CD4-positive, alpha-beta T cell treated with Interleukin-6 for 4 hours (primary cell): ENCODE data around the gene RNF182.
A peak's percentile ranks its signal among the peaks of the same experiment; 100 is the strongest.
"Not testable (repeated sequence)": the region's sequence is repeated elsewhere in the genome, so short reads cannot be mapped to it uniquely, and the experiment has no call there.

ENCODE experiments used
- DNase-seq: peaks from one replicate; pipeline ENCODE4 v3.0.0-alpha.2; 2020; ENCODE audit warnings: mixed read lengths

Gene RNF182

DNA sequence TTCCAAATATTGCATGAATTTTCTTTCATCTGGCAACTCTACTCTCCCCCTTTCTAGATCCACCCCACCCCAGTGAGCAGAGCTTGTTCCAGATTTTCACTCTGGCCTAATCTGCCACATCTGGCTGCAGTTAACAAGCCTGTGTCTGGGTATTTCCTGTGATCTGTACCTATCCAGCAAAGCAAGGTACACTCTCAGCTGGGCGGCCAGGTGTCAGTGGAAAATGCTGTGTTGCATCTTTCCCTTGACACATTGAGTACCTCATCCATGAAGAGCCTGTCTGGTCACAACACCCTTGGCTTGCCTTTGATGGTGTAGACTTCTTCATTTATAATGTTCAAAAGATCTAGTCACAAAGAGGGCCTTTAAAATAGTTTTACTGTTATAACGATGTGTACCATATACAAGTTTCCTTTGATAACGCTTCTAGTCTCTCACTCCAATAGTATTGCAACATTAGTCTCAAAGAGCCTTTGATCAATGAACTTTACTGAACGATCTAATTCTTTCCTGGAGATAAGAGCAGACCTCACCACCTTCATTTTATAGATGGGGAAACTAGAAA, 6.0 kb upstream of the RNF182 start:
- DNase-seq = no peak

DNA sequence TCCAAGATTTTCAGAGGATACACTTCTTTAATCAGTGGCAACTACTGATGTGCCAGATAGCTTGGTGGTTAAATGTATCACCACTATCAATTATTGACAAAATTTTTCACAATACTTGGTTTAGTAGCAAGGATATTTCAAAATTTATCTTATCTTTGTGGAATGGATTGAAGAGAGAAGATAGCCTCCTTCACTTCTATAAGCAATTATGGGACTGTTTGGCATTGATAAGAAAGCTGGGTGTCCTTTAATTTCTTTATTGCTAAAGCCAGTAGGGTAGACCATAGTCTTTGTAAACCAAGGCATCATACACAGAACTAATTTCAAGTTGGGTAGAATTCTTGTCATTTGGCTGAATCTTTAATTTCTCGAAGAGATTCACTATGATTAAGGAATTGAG, 4.9 kb upstream of the RNF182 start:
- DNase-seq = no peak

DNA sequence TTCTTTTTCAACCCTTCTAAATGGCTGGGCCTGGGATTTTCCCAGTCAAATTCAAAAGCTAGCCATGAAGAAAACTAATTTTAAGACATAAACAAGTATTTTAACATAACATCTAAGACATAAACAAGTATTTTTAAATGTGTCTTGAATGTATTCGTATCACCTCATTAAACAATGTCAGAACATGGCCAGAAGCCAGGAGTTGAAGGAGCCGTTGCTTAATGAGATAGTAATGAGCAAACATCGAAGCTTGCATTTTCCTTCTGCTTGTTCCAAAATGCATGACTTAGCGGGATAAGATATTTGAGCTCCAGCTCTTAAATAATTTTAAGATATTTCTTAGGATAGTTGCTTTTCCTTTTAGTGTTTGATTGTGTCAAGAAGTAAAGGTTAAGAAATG, 4.2 kb upstream of the RNF182 start:
- DNase-seq = no peak

DNA sequence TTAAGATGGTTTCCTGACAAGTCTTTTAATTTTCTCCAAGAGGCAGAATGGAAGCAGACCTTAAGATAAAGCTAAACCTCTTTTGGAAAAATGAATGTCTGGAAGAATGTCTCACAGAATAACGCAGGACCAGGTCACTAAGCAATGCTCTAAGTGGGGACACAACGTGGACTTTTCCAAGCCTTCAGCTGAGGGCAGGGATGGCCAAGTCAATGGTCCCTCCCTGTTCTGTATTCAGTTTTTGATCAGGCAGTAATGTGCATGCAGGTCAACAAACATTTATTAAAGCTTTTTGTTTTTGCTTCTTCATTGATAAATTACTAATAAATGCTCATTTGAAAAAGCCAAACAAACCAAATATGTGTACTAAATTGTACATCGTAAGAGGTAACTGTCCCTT, 2.0 kb upstream of the RNF182 start:
- DNase-seq = no peak

DNA sequence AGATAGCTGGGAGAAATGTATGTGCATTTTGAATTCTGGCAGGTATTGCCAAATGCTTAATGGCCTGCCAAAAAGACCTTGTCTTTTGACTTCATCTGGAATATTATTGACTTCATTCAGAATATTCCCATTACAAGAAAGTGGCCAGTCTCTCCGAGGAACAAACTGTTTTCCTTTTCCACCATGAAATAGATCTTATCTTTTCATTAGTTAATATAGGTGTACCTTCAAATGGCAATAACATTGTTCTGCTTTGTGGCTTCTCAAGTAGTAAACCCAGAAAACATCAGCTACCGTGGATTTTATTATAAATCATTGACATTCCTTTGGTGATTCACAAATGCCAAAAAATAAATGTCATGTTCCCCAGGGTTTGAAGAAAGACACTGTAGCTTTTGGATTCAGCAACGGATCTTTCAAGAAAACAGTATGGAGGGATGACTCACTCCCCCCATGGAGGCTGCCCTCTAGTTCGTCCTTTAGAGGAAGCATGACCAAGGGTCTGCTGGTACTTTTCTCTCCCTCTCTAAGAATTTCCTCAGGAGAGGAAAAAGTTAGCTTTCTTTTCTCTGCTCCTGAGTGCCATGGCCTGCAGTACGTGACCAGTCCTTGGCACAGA, 1.1 kb upstream of the RNF182 start:
- DNase-seq = no peak

DNA sequence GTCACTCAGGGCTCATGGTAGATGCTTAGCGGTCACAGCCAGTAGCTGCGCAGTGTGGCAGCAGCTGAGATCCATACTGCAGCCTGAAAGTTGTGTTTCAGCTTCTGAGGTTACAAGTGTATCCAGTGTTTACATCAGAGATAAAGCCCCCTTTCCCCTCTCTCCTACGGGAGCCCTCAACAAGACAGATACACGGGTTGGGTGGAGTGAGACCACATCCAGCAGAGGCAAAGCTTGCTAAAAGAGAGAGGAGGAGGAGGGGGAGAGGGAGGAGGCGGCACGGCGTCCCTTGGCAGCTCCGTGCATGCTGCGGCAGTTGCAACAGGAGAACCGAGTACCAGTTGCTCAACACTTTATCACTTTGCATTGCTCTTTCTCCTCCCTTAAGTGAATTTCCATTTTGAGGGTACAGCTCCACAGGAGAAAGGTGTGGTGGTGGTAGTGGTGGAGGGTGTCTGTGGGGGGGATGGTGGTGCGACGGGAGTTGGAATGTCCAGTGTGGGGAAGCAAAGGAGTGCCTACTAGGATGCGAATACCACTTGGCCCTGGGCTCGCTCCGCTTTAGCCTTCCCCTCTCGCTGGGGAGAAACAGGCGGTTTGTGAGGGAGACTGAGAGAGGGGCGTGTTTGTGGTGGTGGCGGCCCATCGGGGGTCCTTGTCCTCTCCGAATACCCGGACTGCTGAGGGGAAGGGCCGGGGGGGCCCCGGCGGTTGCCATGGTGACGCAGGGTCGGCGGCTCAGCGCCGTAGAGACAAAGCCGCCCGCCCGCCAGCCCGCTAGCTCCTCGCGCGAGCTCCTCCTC, 405 bp upstream of the RNF182 start:
- peak; percentile 51 for DNase-seq

DNA sequence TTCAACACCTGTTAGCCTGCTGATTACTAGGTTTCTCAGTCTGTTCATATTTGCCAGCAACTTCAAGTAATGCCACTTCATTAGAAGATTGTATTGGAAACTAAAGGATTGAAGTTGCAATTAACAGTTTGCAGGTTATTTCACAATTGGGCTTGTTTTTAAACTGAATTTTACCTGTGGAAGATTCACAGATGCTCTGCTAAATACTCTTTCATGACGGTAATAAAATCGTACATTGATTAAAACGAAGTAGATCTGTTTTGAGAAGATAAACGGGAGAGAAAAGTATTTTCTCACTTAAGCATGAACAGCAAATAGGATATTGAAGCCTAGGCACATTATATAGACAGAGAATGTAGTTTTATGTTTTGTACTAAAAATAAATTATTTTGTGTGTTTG, 1.6 kb downstream of the RNF182 start:
- DNase-seq = no peak

DNA sequence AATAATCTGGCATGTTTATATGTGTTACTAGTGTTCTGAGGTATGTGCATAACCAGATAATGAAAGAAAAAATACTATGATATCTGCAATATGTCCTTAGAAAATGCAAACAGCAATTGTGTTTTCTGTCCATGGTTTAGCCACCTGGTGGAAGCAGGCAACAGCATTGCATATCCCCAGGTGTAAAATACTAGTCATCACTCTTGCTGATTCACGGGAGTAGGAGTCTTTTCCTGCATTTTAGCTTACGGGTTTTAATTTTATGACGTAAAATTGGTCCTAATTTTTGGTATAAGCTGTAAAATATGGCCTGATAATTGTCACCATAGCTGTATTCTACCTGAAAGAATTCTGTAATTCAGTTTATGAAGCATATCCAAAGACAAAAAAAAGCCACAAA, 2.5 kb downstream of the RNF182 start:
- no peak for DNase-seq

DNA sequence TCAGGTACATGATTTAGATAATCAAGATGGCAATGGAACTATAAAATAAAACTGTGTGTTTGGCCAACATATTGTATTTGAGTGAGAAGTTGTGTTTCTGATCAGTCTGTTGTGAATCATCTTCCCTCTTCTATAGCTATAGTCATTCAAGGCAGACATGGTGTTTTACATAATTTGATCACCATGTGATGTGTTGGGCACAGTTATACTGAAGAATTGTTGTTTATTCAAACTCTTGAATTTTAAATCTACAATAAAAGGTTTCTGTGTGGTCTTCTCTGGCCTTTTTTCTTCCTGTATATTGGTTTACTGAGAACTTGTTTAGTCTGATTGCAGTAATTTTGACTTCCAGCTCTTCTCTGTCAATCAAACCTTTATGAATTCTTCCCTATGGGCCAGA, 4.4 kb downstream of the RNF182 start:
- DNase-seq = no peak

DNA sequence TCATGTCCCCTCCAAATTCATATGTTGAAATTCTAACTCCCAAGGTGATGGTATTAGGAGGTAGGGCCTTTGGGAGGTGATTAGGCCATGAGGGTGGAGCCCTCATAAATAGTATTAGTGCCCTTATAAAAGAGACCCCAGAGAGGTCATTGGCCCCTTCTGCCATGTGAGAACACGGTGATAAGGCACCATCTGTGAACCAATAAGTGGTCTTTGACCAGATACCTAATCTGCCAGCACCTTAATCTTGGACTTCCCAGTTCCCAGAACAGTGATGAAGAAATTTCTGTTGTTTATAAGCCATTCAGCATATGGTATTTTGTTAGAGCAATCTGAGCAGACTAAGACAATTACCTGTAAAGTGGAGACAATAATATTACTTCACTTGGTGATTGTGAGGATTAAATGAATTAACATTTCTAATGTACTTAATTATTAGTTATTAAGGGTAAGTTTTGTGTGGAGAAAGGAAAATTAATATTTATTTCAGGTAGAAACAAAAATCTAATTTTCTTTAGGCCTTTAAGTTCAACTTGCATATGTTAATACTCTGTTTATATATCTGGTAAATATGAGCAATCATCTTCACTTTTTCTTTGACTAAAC, 7.1 kb downstream of the RNF182 start:
- DNase-seq = no peak

DNA sequence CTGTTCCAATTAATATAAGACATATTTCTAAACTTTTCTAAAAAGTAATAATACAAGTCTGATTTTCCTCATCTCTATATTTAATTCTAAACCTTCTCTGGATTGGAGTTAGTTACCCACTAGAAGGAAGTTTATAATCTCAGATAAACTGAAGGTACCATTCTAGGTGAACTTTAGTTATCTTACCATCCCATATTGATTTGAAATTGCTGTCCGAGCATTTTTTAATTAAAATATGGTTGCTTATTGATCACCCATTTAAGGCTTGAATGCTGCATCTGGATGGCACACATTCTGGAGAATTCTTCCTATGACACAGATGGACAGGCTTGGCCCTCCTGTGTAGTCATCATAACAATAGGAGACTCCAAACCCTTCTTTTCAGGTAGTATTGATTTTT, 8.0 kb downstream of the RNF182 start:
- DNase-seq = no peak

DNA sequence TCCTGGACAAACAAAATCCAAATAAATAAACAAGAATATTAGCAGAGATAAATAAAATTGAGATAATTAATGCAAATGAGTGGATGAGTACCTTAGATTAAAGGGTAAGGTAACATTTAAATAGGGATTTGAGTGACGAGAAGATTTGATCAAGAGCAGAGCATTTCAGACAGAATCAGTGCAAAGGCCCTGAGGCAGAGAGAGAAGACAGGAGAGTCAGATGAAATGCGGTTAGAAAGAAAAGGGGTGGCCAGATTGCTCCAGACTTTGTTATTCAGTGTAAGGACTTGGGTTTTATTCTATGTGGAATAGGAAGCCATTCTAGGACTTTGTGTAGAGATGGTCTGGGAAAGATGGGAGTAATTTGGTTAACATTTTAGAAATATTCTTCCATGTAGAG, 10.0 kb downstream of the RNF182 start:
- DNase-seq = no peak

DNA sequence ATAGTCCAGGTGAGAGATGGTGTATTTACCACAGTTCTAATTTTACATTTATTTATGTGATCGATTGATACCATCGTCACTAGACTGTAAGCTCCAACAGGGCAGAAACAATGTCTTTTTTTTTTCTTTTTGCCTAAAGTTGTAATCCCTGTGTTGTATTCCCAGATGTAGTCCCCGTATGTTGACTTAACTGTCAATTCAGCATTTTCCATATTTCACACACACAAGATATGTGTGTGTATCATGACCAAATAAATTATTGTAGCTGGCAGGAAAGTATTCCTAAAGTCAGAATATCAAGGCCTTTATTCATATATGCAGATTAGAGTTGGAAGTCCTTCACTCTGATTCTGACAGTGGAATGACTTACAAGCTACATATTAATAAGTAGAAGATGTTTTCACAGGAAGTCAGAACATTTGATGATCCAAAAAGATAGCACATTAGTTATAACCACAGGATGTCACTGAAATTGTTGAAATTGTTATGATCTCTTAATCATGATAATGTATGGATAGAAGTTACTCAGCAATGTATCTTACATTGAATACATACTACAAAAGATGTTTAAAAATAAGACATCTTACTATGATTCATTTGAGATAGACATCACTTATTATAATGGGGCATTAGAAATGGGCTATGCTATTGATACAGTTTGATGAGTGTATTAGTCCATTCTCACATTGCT, 10.6 kb downstream of the RNF182 start:
- no peak for DNase-seq

DNA sequence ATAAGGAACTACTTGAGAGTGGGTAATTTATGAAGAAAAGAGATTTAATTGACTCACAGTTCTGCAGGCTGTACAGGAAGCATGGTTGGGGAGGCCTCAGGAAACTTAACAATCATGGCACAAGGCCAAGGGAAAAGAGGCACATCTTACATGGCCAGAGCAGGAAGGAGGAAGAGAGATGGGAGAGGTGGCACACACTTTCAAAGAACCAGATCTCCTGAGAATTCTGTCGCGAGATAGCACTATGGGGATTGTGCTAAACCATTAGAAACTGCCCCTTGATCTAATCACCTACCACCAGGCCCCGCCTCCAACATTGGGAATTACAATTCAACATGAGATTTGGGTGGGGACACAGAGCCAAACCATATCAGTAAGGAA, 11.1 kb downstream of the RNF182 start:
- not testable (repeated sequence) for DNase-seq

DNA sequence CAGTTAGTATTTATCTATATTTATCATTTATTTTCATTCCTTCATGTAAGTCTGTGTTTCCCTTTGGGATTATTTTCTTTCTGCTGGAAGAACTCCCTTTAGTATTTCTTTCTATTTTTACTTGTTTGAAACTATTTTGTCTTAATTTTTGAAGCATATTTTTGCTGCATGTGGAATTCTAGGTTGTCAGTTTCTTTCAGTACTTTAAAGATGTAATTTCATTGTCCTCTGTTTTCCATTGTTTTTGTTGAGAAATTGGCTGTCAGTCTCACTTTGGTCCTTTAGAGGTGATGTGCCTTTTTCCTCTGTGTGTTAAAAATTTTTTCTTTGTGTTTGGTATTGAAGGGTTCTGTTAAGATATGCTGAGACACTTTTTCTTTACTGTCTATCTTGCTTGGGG, 17.1 kb downstream of the RNF182 start:
- DNase-seq = no peak

DNA sequence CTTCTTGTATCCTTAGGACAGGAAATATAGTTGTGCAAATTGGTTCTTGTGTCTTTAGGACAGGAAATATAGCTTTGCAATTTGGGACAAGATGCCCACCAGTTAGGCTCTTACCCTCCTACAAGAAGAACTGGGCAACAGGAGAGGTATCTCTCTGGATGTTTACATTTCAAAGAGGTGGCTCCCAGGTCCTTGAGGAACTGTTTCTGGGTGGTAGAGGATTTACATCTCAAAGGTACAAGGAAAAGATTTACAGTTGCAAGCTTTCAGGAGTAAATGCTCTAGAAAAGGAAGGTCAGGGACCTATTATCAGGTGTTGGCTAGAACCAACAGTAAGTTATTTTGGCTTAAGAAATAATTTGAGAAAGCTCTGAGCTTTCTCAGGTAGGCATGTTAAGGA, 19.2 kb downstream of the RNF182 start:
- DNase-seq = no peak

DNA sequence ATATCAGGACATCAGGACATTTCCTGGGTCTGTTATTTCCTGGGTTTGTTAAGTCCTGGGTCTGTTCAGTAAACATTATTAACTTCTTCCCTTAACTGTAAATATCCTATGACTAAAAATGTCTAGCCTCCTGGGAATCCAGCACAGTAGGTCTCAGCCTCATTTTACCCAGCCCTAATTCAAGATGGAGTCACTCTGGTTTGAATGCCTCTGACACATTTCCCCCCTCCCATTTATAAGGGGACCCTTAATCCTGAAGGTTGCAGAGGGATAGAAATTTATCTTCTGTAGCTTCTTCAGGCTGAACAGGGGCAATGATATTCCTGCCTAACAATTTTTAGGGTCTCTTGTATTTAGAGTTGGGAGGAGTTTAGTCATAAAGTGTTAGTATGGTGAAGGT, 21.8 kb downstream of the RNF182 start:
- no peak for DNase-seq

DNA sequence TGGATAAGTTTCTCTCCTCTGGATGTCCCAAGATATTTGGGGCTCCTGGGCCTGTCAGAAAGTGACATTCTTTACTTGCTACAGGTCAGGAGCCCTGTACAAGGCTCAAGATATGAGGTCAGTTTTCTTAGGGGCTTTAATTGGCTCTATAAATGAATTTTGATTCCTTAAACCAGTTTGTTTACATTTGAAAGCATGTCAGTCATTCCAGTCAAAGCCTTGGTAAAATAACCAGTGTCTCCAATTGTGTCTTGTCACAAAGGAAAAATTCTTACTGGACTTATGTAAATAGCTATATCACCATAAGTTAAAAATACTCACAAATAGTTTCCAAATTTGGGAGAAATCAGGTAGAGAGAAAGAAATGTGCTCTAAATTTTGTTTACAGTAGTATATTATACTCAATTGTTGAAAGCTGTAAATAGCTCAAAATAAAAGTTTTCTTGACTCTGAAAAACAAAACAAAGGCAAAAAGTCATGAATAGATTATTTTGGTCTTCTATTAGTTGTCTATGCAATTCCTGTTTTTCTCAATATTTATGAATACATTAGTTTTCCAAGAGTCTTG, 22.9 kb downstream of the RNF182 start:
- no peak for DNase-seq

DNA sequence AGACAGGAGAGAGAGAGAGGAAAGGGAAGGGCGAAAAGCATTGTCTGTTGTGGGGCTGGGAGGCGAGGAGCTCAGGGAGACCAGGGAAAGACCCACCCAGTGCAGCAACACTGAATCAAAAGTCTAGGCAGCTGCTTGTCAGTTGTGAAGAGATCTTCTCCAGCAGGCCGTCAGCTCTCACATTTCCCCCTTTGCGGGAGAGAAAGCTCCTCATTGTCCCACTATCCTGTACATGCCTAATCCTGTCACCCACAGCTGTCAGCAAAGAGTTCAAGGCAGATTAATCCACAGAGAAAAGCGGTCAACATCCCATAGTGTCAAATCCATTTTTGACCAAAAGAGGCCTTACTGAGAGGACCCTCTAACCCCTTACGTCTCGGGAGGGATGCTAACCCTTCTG, 27.3 kb downstream of the RNF182 start:
- DNase-seq = no peak

DNA sequence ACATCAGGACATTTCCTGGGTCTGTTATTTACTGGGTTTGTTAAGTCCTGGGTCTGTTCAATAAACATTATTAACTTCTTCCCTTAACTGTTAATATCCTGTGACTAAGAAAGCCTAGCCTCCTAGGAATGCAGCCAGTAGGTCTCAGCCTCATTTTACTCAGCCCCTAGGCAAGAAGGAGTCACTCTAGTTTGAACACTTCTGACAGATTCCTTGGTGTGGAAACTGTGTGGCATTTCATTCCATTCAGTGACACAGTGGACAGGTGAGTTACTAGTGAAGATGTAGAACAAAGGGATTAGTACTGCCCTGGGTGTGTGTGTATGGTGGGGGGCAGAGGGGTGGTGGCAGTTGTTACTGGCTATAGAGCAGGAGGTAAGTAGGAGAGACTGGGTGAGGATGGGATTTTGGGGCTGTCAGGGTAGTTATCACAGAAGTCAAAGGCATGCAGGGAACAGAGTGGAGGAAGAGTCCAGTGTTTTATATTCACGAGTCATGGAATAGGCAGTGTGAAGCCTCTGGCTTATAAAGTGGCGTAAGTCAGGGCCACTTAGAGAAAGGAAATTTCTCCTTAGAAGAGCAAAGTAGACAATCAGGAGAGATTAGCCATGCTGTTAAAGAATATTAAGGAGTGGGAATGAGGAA, 28.4 kb downstream of the RNF182 start:
- no peak for DNase-seq

DNA sequence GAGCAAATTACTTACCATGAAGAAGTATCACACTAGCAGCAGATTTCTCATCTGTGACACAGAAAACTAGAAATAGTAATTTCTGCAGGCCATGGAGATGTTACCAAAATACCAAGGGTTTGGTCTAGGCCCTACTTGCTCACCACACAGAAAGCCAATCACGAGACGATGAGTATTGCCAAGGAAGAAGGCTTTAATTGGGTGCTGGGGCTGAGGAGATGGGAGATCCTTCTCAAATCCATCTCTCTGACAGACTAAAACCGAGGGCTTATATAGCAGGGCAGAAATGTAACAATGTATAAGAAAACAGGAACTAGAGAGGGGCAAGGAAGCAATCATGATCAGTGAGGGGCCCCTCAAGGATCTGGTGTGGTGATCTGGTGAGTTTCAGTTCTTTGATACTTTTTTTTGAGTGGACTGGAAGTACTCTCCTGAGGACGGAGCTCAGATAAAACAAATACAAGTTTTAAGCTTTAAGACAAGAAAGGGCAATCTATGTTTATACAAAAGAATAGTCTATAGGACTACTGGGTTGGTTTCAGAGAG, 40.9 kb downstream of the RNF182 start:
- DNase-seq = no peak

DNA sequence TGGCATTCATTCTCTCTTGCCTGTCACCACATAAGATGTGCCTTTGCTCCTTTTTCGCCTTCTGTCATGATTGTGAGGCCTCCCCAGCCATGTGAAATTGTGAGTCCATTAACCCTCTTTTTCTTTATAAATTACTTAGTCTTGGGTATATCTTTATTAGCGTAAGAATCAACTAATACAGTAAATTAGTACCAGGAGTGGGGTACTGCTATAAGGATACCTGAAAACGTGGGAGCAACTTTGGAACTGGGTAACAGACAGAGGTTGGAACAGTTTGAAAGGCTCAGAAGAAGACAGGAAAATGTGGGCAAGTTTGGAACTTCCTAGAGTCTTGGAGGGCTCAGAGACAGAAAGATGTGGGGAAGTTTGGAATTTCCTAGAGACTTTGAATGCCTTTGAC, 46.6 kb downstream of the RNF182 start:
- no peak for DNase-seq
